ENCODE results near the gene ZSCAN9. TPM values are rescaled to one million over a fixed set of nuclear protein-coding genes. Genes with fewer than 3 reads are reported as not detected.

Gene ZSCAN9
- total RNA-seq, 1 experiment from 2014 or later = 13.7 TPM

DNA sequence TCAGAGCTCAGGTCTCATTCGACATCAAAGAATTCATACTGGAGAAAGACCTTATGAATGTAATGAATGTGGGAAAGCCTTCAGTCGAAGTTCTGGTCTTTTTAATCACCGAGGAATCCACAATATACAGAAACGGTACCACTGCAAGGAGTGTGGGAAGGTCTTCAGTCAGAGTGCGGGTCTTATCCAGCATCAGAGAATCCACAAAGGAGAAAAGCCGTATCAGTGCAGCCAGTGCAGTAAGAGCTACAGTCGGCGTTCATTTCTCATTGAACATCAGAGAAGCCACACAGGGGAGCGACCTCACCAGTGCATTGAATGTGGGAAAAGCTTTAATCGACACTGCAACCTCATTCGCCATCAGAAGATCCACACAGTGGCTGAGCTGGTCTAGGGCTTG, 7.7 kb downstream of the ZSCAN9 start:
- H3K9me3 Mint-ChIP-seq (ENCODE audit: unreplicated experiment) = no peaks in the 10 kb centered on the region
- peaks cover 66% of the 10 kb centered on the region for H3K36me3 Mint-ChIP-seq (ENCODE audit: insufficient read depth, unreplicated experiment)
- no peak overlapping the region for H3K4me3 Mint-ChIP-seq (ENCODE audit: unreplicated experiment)
- intact Hi-C loops (cut with micrococcal nuclease) = no loop called here
- no peak for DNase-seq (ENCODE audit: unreplicated experiment)
- H3K4me1 Mint-ChIP-seq (ENCODE audit: insufficient read depth, unreplicated experiment) = peaks cover 8% of the 10 kb centered on the region
- H3K27me3 Mint-ChIP-seq (ENCODE audit: insufficient read depth, unreplicated experiment) = no peaks in the 10 kb centered on the region
- CTCF ChIA-PET = interaction anchor here (0.6 kb wide), 1 partner anchor 212 kb away, joined by 3 read pairs; no protein-coding TSS in a partner anchor
- POLR2A ChIA-PET = no interaction called here
- TF ChIP-seq, protein P1, sequence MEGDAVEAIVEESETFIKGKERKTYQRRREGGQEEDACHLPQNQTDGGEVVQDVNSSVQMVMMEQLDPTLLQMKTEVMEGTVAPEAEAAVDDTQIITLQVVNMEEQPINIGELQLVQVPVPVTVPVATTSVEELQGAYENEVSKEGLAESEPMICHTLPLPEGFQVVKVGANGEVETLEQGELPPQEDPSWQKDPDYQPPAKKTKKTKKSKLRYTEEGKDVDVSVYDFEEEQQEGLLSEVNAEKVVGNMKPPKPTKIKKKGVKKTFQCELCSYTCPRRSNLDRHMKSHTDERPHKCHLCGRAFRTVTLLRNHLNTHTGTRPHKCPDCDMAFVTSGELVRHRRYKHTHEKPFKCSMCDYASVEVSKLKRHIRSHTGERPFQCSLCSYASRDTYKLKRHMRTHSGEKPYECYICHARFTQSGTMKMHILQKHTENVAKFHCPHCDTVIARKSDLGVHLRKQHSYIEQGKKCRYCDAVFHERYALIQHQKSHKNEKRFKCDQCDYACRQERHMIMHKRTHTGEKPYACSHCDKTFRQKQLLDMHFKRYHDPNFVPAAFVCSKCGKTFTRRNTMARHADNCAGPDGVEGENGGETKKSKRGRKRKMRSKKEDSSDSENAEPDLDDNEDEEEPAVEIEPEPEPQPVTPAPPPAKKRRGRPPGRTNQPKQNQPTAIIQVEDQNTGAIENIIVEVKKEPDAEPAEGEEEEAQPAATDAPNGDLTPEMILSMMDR (IDR thresholded peaks at IDR 0.05; ENCODE audit: unreplicated experiment) = no peak
- BruUV-seq (replicated peaks) = no TSS peak
- H3K27ac Mint-ChIP-seq (ENCODE audit: low read depth, unreplicated experiment) = no peak overlapping the region

DNA sequence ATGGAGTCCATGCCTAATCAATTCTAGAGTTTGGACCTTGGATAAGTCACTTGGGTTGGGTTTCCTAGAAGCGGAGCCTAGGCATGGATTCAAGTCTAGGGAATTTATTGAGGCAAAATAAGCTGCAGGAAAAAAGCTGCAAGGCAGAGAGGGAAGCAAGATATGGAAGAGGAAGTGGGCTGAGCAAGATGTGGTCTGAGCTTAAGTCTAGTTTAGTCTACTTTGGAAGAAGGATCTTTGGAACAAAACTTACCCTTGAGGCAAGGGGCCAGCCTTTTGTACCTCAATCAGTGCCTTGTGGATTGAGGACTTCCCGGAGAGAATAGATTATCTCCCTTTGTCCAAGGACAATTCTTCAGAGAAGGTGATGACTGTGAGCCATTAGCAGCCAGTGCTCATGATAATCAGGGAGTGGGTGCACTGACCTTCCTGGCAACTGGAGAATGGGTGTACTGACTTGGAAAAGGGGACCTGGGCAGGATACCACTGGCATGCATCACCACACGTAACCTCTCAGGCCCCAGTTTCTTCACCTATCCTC, 10.9 kb downstream of the ZSCAN9 start:
- H3K27ac Mint-ChIP-seq (ENCODE audit: low read depth, unreplicated experiment) = no peak overlapping the region
- intact Hi-C loops (cut with micrococcal nuclease) = no loop called here
- no peaks in the 10 kb centered on the region for H3K9me3 Mint-ChIP-seq (ENCODE audit: unreplicated experiment)
- no peaks in the 10 kb centered on the region for H3K4me1 Mint-ChIP-seq (ENCODE audit: insufficient read depth, unreplicated experiment)
- no TSS peak for BruUV-seq (replicated peaks)
- H3K4me3 Mint-ChIP-seq (ENCODE audit: unreplicated experiment) = no peak overlapping the region
- peaks cover 46% of the 10 kb centered on the region for H3K36me3 Mint-ChIP-seq (ENCODE audit: insufficient read depth, unreplicated experiment)
- ChIA-PET CTCF (interaction anchor here (1.5 kb wide), 1 partner anchor 120 kb away, joined by 3 read pairs; no protein-coding TSS in a partner anchor), POLR2A (no interaction called here)
- TF ChIP-seq, protein P1 (IDR thresholded peaks at IDR 0.05; ENCODE audit: unreplicated experiment) = no peak
- DNase-seq (ENCODE audit: unreplicated experiment) = no peak
- no peaks in the 10 kb centered on the region for H3K27me3 Mint-ChIP-seq (ENCODE audit: insufficient read depth, unreplicated experiment)

DNA sequence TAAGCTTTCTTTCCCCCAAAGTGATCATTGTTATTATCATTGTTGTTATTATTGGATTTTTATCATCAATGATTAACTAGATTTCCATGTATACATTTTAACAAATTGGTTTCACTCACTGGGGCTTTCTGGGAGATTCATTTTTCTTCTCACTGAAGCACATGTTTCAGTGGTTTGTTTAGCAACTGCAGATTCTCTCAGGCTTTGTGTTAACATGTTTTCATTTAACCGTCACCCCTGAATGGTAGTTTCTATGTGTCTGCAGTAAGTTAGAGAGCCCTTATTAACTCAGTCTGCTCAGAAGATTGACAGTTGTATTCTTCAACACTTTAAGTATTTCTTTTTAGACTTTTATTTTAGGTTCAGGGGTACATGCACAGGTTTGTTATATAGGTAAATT, 14.6 kb downstream of the ZSCAN9 start:
- H3K36me3 Mint-ChIP-seq (ENCODE audit: insufficient read depth, unreplicated experiment) = peaks cover 28% of the 10 kb centered on the region
- POLR2A ChIA-PET = interaction anchor here (0.6 to 0.9 kb wide), 2 partner anchors 14 to 656 kb away, joined by 3 read pairs; no protein-coding TSS in a partner anchor
- intact Hi-C loops (cut with micrococcal nuclease) = no loop called here
- no peak overlapping the region for H3K4me3 Mint-ChIP-seq (ENCODE audit: unreplicated experiment)
- CTCF ChIA-PET = no interaction called here
- BruUV-seq (replicated peaks) = no TSS peak
- no peaks in the 10 kb centered on the region for H3K9me3 Mint-ChIP-seq (ENCODE audit: unreplicated experiment)
- no peaks in the 10 kb centered on the region for H3K27me3 Mint-ChIP-seq (ENCODE audit: insufficient read depth, unreplicated experiment)
- TF ChIP-seq, protein P1 (IDR thresholded peaks at IDR 0.05; ENCODE audit: unreplicated experiment) = no peak
- DNase-seq (ENCODE audit: unreplicated experiment) = no peak
- no peak overlapping the region for H3K27ac Mint-ChIP-seq (ENCODE audit: low read depth, unreplicated experiment)
- H3K4me1 Mint-ChIP-seq (ENCODE audit: insufficient read depth, unreplicated experiment) = no peaks in the 10 kb centered on the region

DNA sequence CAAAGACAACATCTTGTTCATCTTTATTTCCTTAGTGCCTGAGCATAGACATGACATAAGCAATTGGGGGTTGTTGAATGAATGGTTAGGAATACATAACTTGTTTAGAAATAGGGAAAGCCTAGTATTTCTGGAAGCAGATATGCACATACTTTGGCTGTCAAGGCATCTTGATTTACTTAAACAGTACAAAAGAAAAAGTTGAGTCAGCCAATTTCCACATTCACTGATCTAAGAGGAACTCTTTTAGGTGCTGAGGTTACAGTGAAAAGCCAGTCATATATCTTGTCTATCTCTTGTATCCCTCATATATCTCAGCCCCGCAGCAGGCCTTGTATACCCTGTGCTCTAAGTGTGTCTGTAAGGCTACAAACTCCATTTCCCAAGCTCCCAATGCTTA, 15.4 kb downstream of the ZSCAN9 start:
- H3K36me3 Mint-ChIP-seq (ENCODE audit: insufficient read depth, unreplicated experiment) = peaks cover 35% of the 10 kb centered on the region

More for the DNA sequence above, 15.4 kb downstream of the ZSCAN9 start:
- no peaks in the 10 kb centered on the region for H3K27me3 Mint-ChIP-seq (ENCODE audit: insufficient read depth, unreplicated experiment)
- intact Hi-C loops (cut with micrococcal nuclease) = no loop called here
- H3K4me1 Mint-ChIP-seq (ENCODE audit: insufficient read depth, unreplicated experiment) = no peaks in the 10 kb centered on the region
- CTCF ChIA-PET = no interaction called here
- POLR2A ChIA-PET = interaction anchor here (0.9 kb wide), 1 partner anchor 14 kb away, joined by 3 read pairs; no protein-coding TSS in a partner anchor
- no peak overlapping the region for H3K4me3 Mint-ChIP-seq (ENCODE audit: unreplicated experiment)
- DNase-seq (ENCODE audit: unreplicated experiment) = no peak
- BruUV-seq (replicated peaks) = no TSS peak
- H3K27ac Mint-ChIP-seq (ENCODE audit: low read depth, unreplicated experiment) = no peak overlapping the region
- H3K9me3 Mint-ChIP-seq (ENCODE audit: unreplicated experiment) = no peaks in the 10 kb centered on the region
- TF ChIP-seq, protein P1 (IDR thresholded peaks at IDR 0.05; ENCODE audit: unreplicated experiment) = no peak

All from MCF 10A (cell line).